NCI-H2227 treated with DMSO at 0.1 percent for 48 hours (cell line): Measurements from ENCODE around the gene CRYBG2.

Experiments
- DNase-seq: peaks from one replicate; lab custom pipeline; 2025; lab: John Stamatoyannopoulos, UW

Gene CRYBG2

GRCh38 chr1:26372039-26372438, 18.1 kb upstream of the CRYBG2 start:
- DNase-seq = no peak

- DNase-seq = no peak
Measured at GRCh38 chr1:26370591-26371382, 16.9 kb upstream of the CRYBG2 start.

- DNase-seq = no peak
Measured at GRCh38 chr1:26368486-26368885, 14.6 kb upstream of the CRYBG2 start.

- no peak for DNase-seq
Measured at GRCh38 chr1:26368006-26368405, 14.1 kb upstream of the CRYBG2 start.

- no peak for DNase-seq
Measured at GRCh38 chr1:26367441-26367840, 13.5 kb upstream of the CRYBG2 start.

- DNase-seq = no peak
Measured at GRCh38 chr1:26364956-26365355, 11.0 kb upstream of the CRYBG2 start.

GRCh38 chr1:26363549-26364448, 9.9 kb upstream of the CRYBG2 start:
- DNase-seq = no peak

GRCh38 chr1:26362331-26362730, 8.4 kb upstream of the CRYBG2 start:
- no peak for DNase-seq

- no peak for DNase-seq
Measured at GRCh38 chr1:26361605-26362122, 7.7 kb upstream of the CRYBG2 start.

GRCh38 chr1:26360807-26361604, 7.1 kb upstream of the CRYBG2 start:
- no peak for DNase-seq

- no peak for DNase-seq
Measured at GRCh38 chr1:26359981-26360806, 6.3 kb upstream of the CRYBG2 start.

- no peak for DNase-seq
Measured at GRCh38 chr1:26358411-26359384, 4.8 kb upstream of the CRYBG2 start.

GRCh38 chr1:26357121-26357602, 3.2 kb upstream of the CRYBG2 start:
- no peak for DNase-seq

- DNase-seq = no peak
Measured at GRCh38 chr1:26356106-26356505, 2.2 kb upstream of the CRYBG2 start.

GRCh38 chr1:26354972-26355371, 1.0 kb upstream of the CRYBG2 start:
- no peak for DNase-seq

- no peak for DNase-seq
Measured at GRCh38 chr1:26353210-26353859, 595 bp downstream of the CRYBG2 start.

- DNase-seq = no peak
Measured at GRCh38 chr1:26352338-26352679, 1.6 kb downstream of the CRYBG2 start.

- no peak for DNase-seq
Measured at GRCh38 chr1:26351590-26352337, 2.2 kb downstream of the CRYBG2 start.
